DND-41 (cell line): ENCODE results near the gene LRRC74A.

Source experiments
- ATAC-seq: fragments of 200-7000 bp; cut with Tn5 transposase; 3 replicates; pipeline ENCODE4 v1.9.1; 2021; ENCODE audit warnings: low read depth; ENCODE audit not compliant: insufficient read depth
- DNase-seq: peaks from one replicate; pipeline ENCODE4 v3.0.0-alpha.2; 2020
- H2AFZ ChIP-seq: 2 replicates; pipeline ENCODE4 v1.6.0; 2012; ENCODE audit warnings: low read depth, low read length
- H3K27ac ChIP-seq: 2 replicates; pipeline ENCODE4 v1.5.1; 2012; ENCODE audit warnings: low read length, inconsistent platforms
- H3K27me3 ChIP-seq: fragments of 200-600 bp; sonication (generic); 2 replicates; pipeline ENCODE4 v1.6.0; 2012; ENCODE audit warnings: low read length, mild to moderate bottlenecking, inconsistent platforms; ENCODE audit not compliant: insufficient read depth, poor library complexity
- H3K36me3 ChIP-seq: 2 replicates; pipeline ENCODE4 v1.5.1; 2012; ENCODE audit warnings: low read length, inconsistent platforms; ENCODE audit not compliant: insufficient read depth
- H3K4me1 ChIP-seq: 2 replicates; pipeline ENCODE4 v1.5.1; 2012; ENCODE audit warnings: mild to moderate bottlenecking, low read length; ENCODE audit not compliant: insufficient read depth
- H3K4me2 ChIP-seq: 2 replicates; pipeline ENCODE4 v1.6.0; 2012; ENCODE audit warnings: mild to moderate bottlenecking, moderate library complexity, low read length, inconsistent platforms; ENCODE audit not compliant: insufficient read depth
- H3K4me3 ChIP-seq, 2 experiments: fragments of 200-600 bp in 1 of 2; shearing (Covaris generic) in 1 of 2; 2 replicates each; pipeline ENCODE4 v1.5.1; 2012 to 2016; ENCODE audit warnings: inconsistent platforms in 2 of 2, low read length in 2 of 2, mild to moderate bottlenecking in 2 of 2, low read depth in 1 of 2, moderate library complexity in 1 of 2
- H3K79me2 ChIP-seq: 2 replicates; pipeline ENCODE4 v1.6.0; 2012; ENCODE audit warnings: low read length, inconsistent platforms; ENCODE audit not compliant: insufficient read depth
- H3K9ac ChIP-seq: 2 replicates; pipeline ENCODE4 v1.6.0; 2012; ENCODE audit warnings: low read depth, mild to moderate bottlenecking, inconsistent platforms, low read length, moderate library complexity
- H3K9me3 ChIP-seq: 2 replicates; pipeline ENCODE4 v1.5.1; 2012; ENCODE audit warnings: low read length, moderate library complexity, mild to moderate bottlenecking, inconsistent platforms; ENCODE audit not compliant: insufficient read depth, severe bottlenecking
- H4K20me1 ChIP-seq: 2 replicates; pipeline ENCODE4 v1.6.0; 2012; ENCODE audit warnings: low read length; ENCODE audit not compliant: insufficient read depth
- EZH2 ChIP-seq: IDR thresholded peaks from 3 replicates; pipeline ENCODE4 v1.6.1; 2012; ENCODE audit warnings: borderline replicate concordance, low read depth, mild to moderate bottlenecking, moderate library complexity, low read length, inconsistent platforms; ENCODE audit not compliant: severe bottlenecking
- TF ChIP-seq, protein P1 (sequence below): IDR thresholded peaks from 2 replicates; pipeline ENCODE4 v1.5.1; 2012; ENCODE audit warnings: borderline replicate concordance, low read length, moderate library complexity, mild to moderate bottlenecking; ENCODE audit not compliant: poor library complexity, severe bottlenecking; ENCODE audit errors: extremely low read depth

LRRC74A gene

DNA sequence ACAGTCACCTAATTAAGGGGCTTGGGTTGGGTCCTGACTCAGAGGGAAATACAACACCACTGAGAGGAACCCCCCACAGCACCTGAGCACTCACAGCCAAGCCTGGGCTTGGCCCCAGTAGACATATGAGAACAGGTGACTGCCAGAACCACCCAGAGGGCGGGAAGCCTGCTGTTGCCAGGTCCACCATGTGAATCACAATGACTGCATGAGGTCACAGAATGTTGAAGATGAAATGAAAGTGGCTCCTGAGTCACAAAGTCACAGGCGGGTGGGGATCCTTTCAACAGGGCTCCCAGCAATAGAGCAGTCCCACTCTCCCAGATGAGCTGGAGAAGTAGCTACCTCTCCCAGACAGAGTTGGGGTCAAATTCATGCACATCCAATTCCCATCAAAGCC lies at the start of gene LRRC74A:
Gene LRRC74A, plus strand, starts transcription at position 287 of the 400 bp plus-strand sequence. CDS start 290 bp downstream, outside the sequence.
- H3K9ac ChIP-seq = no peak within 1 kb of the TSS
- H3K4me3 ChIP-seq = no peak within 1 kb of the TSS
- H3K27me3 ChIP-seq = peaks cover 7% of the 10 kb centered on the region
- H3K4me1 ChIP-seq = no peaks in the 10 kb centered on the region
- H4K20me1 ChIP-seq = no peaks in the 10 kb centered on the region
- no peak within 1 kb of the TSS for H2AFZ ChIP-seq
- TF ChIP-seq, protein P1, sequence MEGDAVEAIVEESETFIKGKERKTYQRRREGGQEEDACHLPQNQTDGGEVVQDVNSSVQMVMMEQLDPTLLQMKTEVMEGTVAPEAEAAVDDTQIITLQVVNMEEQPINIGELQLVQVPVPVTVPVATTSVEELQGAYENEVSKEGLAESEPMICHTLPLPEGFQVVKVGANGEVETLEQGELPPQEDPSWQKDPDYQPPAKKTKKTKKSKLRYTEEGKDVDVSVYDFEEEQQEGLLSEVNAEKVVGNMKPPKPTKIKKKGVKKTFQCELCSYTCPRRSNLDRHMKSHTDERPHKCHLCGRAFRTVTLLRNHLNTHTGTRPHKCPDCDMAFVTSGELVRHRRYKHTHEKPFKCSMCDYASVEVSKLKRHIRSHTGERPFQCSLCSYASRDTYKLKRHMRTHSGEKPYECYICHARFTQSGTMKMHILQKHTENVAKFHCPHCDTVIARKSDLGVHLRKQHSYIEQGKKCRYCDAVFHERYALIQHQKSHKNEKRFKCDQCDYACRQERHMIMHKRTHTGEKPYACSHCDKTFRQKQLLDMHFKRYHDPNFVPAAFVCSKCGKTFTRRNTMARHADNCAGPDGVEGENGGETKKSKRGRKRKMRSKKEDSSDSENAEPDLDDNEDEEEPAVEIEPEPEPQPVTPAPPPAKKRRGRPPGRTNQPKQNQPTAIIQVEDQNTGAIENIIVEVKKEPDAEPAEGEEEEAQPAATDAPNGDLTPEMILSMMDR = no peak
- TF ChIP-seq EZH2 = no peak
- H3K79me2 ChIP-seq = no peaks in the 10 kb centered on the region
- no peak for ATAC-seq
- no peak for DNase-seq
- H3K9me3 ChIP-seq = no peaks in the 10 kb centered on the region
- no peak within 1 kb of the TSS for H3K4me2 ChIP-seq
- no peaks in the 10 kb centered on the region for H3K36me3 ChIP-seq
- no peak within 1 kb of the TSS for H3K27ac ChIP-seq

DNA sequence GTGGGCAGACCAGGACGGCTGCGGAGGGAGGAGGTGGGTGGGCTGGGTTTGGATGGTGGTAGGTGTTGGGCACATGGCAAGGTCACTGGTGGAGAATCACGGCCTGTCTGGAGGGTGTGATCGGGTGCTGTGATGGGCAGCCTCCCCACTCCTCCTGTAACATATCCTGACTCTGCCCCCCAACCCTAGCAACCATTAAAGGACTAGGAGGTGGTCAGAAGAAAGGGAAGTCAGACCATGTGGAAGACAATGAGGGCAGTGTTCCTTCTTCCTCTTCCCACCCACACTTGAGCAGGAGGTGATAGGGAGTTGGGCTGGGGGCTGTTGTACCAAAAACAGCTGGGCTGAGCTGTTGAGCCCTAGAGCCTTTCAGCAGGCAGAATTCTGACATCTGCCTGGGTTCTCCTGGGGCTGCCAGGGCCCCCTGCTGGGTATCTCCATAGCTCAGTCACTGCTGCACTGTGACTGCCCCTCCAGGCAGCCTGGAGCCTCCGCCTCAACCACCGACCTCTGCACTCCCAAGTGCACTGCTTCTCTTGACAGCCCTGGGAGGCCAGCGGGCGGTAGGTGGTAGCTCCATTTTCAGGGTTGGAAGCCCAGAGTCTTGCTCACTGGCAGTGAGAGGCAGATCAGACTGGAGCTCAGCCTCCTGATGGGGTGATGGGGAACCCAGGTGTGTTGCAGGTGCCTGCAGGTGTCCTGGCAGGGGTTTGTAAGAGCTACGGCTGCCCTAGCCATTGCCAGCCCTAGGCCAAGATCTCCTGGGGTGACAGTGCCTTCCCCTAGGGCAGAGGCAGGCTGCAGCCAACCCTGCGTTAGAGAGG lies 49.6 kb upstream of the LRRC74A start:
- Histone ChIP-seq H3K4me2 (no peak overlapping the region), H3K27ac (no peak overlapping the region), H3K36me3 (peaks cover 8% of the 10 kb centered on the region; the same call in 1 of the 2 replicates), H2AFZ (no peak overlapping the region), H3K9me3 (no peaks in the 10 kb centered on the region), H3K27me3 (no peaks in the 10 kb centered on the region), H3K4me1 (no peaks in the 10 kb centered on the region), H4K20me1 (no peaks in the 10 kb centered on the region), H3K4me3 (no peak overlapping the region), H3K9ac (no peak overlapping the region), H3K79me2 (no peaks in the 10 kb centered on the region)
- no peak for TF ChIP-seq EZH2
- TF ChIP-seq, protein P1 = no peak
- no peak for DNase-seq
- peak; percentile 37; the same call in 1 of the 3 replicates for ATAC-seq

DNA sequence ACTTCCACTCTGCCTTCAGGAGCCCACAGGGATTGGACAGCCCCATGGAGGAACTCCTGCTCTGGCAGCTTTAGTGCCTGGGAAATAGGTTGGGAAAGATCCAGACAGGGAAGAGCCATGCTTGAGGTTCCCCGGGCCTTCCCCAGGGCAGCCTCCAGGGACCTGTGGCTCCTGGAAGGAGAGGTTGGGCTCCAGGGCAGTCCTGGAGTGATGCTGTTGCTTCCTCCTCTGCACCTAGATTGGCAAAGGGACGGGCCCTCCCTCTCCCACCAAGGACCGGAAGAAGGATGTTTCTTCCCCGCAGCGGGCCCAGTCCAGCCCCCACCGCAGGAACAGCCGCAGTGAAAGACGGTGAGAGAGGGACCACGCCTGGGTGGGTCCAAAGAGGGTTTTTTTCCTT lies 48.5 kb upstream of the LRRC74A start:
- Histone ChIP-seq H3K4me1 (no peaks in the 10 kb centered on the region), H4K20me1 (no peaks in the 10 kb centered on the region), H3K27ac (no peak overlapping the region), H2AFZ (no peak overlapping the region), H3K9me3 (no peaks in the 10 kb centered on the region), H3K36me3 (peaks cover 18% of the 10 kb centered on the region), H3K4me3 (no peak overlapping the region), H3K27me3 (no peaks in the 10 kb centered on the region), H3K4me2 (no peak overlapping the region), H3K79me2 (no peaks in the 10 kb centered on the region), H3K9ac (no peak overlapping the region)
- TF ChIP-seq, protein P1 = no peak
- TF ChIP-seq EZH2 = no peak
- ATAC-seq = 0 out of 3 replicates have a peak, but pooled peaks have one; percentile 30
- DNase-seq = no peak
